ENCODE measurements around the gene ABHD15. TPM values are rescaled to one million over a fixed set of nuclear protein-coding genes. Genes with fewer than 3 reads are reported as not detected.
A peak's percentile ranks its signal among the peaks of the same experiment; 100 is the strongest.
"Not testable (repeated sequence)": the region's sequence is repeated elsewhere in the genome, so short reads cannot be mapped to it uniquely, and the experiment has no call there.

The ABHD15 gene
- total RNA-seq, 6 experiments from 2014 or later: 7.8 to 27.1 (median 13.7) TPM

DNA sequence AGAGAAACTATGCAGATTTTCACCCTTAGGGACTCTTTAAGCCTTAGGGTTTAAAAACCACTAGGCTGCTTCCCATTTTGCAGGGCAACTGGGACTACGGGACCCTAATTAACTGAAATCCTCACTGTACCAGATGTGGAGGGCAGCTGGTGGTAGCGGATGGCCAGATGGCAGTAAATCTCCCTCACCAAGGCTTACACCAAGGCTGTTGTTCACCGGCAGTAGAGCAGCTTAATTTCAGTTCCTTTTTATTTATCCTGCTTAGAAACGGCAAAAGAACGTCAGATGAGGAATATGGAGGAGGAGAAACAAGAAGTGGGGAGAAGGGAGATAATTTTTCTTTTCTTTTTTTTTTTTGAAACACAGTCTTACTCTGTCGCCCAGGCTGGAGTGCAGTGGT is 6.5 kb downstream of the ABHD15 start:
- no peak for DNase-seq
- no peak for ATAC-seq
- Histone ChIP-seq H3K36me3 (peaks cover 0 to 18% (median 8%) of the 10 kb centered on the region in 4 donors), H3K4me3 (no peak overlapping the region), H3K9me3 (no peaks in the 10 kb centered on the region), H3K27me3 (no peaks in the 10 kb centered on the region), H3K27ac (no peak overlapping the region), H3K4me1 (peaks cover 0 to 60% (median 12%) of the 10 kb centered on the region in 4 donors)
- intact Hi-C loops (cut with DNase I): no loop called here
- no peak for TF ChIP-seq POLR2A (IDR thresholded peaks at IDR 0.05)
- TF ChIP-seq, protein P1, sequence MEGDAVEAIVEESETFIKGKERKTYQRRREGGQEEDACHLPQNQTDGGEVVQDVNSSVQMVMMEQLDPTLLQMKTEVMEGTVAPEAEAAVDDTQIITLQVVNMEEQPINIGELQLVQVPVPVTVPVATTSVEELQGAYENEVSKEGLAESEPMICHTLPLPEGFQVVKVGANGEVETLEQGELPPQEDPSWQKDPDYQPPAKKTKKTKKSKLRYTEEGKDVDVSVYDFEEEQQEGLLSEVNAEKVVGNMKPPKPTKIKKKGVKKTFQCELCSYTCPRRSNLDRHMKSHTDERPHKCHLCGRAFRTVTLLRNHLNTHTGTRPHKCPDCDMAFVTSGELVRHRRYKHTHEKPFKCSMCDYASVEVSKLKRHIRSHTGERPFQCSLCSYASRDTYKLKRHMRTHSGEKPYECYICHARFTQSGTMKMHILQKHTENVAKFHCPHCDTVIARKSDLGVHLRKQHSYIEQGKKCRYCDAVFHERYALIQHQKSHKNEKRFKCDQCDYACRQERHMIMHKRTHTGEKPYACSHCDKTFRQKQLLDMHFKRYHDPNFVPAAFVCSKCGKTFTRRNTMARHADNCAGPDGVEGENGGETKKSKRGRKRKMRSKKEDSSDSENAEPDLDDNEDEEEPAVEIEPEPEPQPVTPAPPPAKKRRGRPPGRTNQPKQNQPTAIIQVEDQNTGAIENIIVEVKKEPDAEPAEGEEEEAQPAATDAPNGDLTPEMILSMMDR (IDR thresholded peaks at IDR 0.05): no peak
- WGBS (ENCODE audit: insufficient coverage, low coverage, low lambda C conversion rate, missing lambda C conversion rate): 81% methylated on average over 5 of the region's 6 CpGs

DNA sequence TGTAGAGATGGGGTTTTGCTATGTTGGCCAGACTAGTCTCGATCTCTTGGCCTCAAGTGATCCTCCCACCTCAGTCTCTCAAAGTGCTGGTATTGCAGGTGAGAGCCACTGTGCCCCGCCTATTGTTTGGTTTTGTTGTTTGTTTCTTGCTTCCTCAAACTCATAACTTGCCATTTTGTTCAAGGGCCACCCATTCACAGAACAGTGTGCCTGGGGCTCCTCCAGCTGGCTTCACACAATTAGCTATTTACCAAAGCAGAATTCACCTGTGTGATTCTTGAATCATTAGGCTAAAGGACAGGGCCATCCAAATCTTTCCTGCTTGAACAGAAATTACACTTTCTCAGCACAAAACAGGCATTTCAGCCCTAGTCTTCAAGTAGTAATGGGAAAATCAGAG is 7.2 kb downstream of the ABHD15 start:
- Histone ChIP-seq H3K4me1 (peaks cover 0 to 57% (median 14%) of the 10 kb centered on the region in 4 donors), H3K9me3 (no peaks in the 10 kb centered on the region), H3K4me3 (no peak overlapping the region), H3K27me3 (no peaks in the 10 kb centered on the region), H3K36me3 (peaks cover 0 to 18% (median 8%) of the 10 kb centered on the region in 4 donors), H3K27ac (no peak overlapping the region)
- ATAC-seq: no peak
- DNase-seq: no peak
- no peak for TF ChIP-seq POLR2A (IDR thresholded peaks at IDR 0.05)
- TF ChIP-seq, protein P1 (IDR thresholded peaks at IDR 0.05): no peak
- WGBS (ENCODE audit: insufficient coverage, low coverage, low lambda C conversion rate, missing lambda C conversion rate): 88% methylated on average over 1 of the region's 2 CpGs
- intact Hi-C loops (cut with DNase I): no loop called here

DNA sequence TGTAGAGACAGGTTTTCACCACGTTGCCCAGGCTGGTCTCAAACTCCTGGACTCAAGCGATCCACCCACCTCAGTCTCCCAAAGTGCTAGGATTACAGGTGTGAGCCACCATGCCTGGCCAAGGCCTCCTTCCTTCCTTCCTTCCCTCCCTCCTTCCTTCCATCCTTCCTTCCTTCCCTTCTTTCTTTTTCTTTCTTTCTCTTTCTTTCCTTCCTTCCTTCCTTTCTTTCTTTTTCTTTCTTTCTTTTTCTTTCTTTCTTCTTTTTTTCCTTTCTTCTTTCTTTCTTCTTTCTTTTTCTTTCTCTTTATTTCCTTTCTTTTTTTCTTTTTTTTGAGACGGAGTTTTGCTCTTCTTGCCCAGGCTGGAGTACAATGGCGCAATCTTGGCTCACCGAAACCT is 8.7 kb downstream of the ABHD15 start:
- DNase-seq; H3K9me3 ChIP-seq; H3K27ac ChIP-seq; intact Hi-C loops (cut with DNase I); ATAC-seq; H3K27me3 ChIP-seq; H3K4me3 ChIP-seq: not testable (repeated sequence)
- H3K36me3 ChIP-seq: peaks cover 0 to 18% (median 8%) of the 10 kb centered on the region in 4 donors
- WGBS (ENCODE audit: insufficient coverage, low coverage, low lambda C conversion rate, missing lambda C conversion rate): 79% methylated on average over 3 of the region's 5 CpGs
- peaks cover 0 to 48% (median 14%) of the 10 kb centered on the region in 4 donors for H3K4me1 ChIP-seq

DNA sequence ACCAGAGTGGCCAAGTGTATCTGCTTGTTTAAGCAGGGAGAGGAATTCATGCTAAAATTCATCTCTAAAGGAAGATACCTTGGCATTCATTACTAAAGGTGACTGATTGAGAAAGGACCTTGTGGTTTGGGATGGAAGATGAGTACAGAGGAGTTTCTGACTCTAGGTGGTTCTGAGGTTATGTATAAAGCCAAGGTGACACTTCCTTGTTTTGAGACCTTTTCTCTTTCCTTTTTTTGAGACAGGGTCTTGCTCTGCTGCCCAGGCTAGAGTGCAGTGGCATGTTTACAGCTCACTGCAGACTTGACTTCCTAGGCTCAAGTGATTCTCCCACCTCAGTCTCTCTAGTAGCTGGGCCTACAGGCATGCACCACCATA is 9.1 kb downstream of the ABHD15 start:
- Histone ChIP-seq H3K9me3 (no peaks in the 10 kb centered on the region), H3K27me3 (no peaks in the 10 kb centered on the region), H3K4me1 (peaks cover 0 to 48% (median 14%) of the 10 kb centered on the region in 4 donors), H3K36me3 (peaks cover 0 to 16% (median 8%) of the 10 kb centered on the region in 4 donors), H3K4me3 (no peak overlapping the region), H3K27ac (no peak overlapping the region)
- DNase-seq: no peak
- intact Hi-C loops (cut with DNase I): no loop called here
- no peak for ATAC-seq
- TF ChIP-seq POLR2A (IDR thresholded peaks at IDR 0.05): no peak
- TF ChIP-seq, protein P1 (IDR thresholded peaks at IDR 0.05): no peak

DNA sequence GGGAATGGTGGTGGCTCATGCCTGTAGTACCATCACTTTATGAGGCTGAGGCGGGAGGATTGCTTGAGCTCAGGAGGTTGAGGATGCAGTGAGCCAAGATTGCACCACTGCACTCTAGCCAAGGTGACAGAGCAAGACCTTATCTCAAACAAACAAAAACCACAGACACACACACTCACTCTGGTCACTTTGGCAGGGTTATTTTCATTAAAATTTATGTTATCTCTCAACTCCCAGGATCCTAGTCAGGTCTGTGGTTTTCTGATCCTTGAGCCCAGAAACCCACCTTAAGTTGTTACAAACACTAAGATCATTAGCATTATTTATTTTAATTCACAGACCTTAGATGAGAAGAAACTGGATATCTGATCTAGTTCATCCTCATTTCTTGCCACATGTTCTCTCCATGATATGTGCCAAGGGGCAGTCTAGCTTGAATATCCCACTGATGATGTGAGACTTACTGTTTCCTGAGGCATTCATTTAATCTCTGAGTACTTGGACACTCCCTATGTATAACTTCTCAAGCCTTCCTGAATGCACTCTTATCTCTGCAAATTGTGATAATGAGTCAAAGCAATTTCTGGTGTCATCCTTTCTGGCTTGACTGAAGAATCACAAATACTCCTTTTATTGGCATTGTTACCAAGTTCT is 9.6 kb downstream of the ABHD15 start:
- TF ChIP-seq POLR2A (IDR thresholded peaks at IDR 0.05): no peak
- TF ChIP-seq, protein P1 (IDR thresholded peaks at IDR 0.05): no peak
- Histone ChIP-seq H3K4me3 (no peak overlapping the region), H3K27ac (no peak overlapping the region), H3K4me1 (peaks cover 0 to 47% (median 14%) of the 10 kb centered on the region in 4 donors), H3K36me3 (peaks cover 0 to 11% (median 5%) of the 10 kb centered on the region in 4 donors), H3K27me3 (no peaks in the 10 kb centered on the region), H3K9me3 (no peaks in the 10 kb centered on the region)
- DNase-seq (peak in 1 of 3 donors; percentile 66), ATAC-seq (peak; percentile 57 to 72 (median 64))
- intact Hi-C loops (cut with DNase I): no loop called here
- WGBS (ENCODE audit: insufficient coverage, low coverage, low lambda C conversion rate, missing lambda C conversion rate): no CpG with 5 or more reads among the region's 1 CpG

Measured in right lobe of liver (tissue), 6 donors.